ENCODE measurements around the gene DDI2.
"Not testable (repeated sequence)": the region's sequence is repeated elsewhere in the genome, so short reads cannot be mapped to it uniquely, and the experiment has no call there.

The DDI2 gene

DNA sequence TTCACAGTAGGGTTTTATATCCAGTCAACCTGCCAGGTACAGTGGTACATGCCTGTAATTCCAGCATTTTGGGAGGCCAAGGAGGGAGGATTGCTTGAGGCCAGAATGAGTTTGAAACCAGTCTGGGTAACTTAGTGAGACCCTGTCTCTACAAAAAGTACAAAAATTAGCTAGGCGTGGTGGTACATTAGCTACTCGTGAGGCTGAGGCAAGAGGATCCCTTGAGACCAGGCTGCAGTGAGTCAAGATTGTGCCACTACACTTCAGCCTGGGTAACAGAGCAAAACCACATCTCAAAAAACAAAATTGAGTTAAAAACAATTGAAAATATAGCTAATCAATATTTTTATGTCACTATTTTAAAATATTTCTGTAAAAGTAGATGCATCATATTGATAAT lies 33.2 kb downstream of the DDI2 start:
- no peak overlapping the region for H3K9ac ChIP-seq (ENCODE audit: low read length)

DNA sequence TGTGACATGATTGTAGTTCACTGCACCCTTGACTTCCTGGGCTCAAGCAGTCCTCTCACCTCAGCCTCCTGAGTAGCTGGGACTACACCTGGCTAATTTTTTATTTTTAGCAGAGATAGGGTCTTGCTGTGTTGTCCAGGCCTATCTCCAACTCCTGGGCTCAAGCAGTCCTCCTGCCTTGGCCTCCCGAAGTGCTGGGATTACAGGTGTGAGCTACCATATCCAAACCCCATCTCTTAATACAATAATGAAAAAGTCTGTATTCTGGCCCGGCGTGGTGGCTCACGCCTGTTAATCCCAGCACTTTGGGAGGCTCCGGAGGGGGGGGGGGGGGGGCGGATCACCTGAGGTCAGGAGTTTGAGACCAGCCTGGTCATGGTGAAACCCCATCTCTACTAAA lies 34.9 kb downstream of the DDI2 start:
- H3K9me3 ChIP-seq (ENCODE audit: control insufficient read depth, low read length); H3K27me3 ChIP-seq (replicated peaks; ENCODE audit: control insufficient read depth, insufficient read depth, low read length); H3K4me3 ChIP-seq (ENCODE audit: low read length); H3K9ac ChIP-seq (ENCODE audit: low read length); DNase-seq (ENCODE audit: low read depth): not testable (repeated sequence)
- Histone ChIP-seq H3K4me1 (ENCODE audit: control insufficient read depth, insufficient read depth, low read length) (peaks cover 10% of the 10 kb centered on the region), H3K36me3 (ENCODE audit: control insufficient read depth, insufficient read depth, low read length, severe bottlenecking) (peaks cover 85% of the 10 kb centered on the region)

More for the DNA sequence above, 33.2 kb downstream of the DDI2 start:
- H3K4me3 ChIP-seq (ENCODE audit: low read length) = no peak overlapping the region
- H3K9me3 ChIP-seq (ENCODE audit: control insufficient read depth, low read length) = no peaks in the 10 kb centered on the region
- DNase-seq (ENCODE audit: low read depth) = no peak
- H3K27me3 ChIP-seq (replicated peaks; ENCODE audit: control insufficient read depth, insufficient read depth, low read length) = no peaks in the 10 kb centered on the region
- H3K4me1 ChIP-seq (ENCODE audit: control insufficient read depth, insufficient read depth, low read length) = peaks cover 10% of the 10 kb centered on the region
- peaks cover 83% of the 10 kb centered on the region for H3K36me3 ChIP-seq (ENCODE audit: control insufficient read depth, insufficient read depth, low read length, severe bottlenecking)

DNA sequence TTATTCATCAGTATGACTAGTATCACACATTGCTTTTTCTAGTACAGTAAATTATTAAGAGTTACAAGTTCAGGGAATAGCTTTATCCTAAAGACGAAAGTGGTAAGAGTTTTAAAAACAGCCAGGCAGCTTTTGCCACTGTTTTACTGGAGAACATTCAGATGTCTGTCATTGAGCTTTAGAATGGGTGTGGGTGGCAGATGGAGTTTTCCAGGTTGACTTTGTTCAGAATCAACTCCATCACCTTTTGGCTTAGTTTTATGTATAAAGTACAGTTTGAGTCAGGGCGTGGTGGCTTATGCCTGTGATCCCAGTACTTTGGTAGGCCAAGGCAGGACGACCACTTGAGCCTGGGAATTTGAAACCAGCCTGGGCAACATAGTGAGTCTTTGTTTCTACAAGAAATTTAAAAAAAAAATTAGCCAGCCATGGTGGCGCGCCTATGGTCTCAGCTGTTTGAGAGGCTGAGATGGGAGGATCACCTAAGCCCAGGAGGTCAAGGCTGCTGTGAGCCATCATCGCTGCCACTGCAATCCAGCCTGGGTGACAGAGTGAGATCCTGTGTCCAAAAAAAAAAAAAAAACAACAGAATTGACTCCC lies 36.9 kb downstream of the DDI2 start:
- peaks cover 84% of the 10 kb centered on the region for H3K36me3 ChIP-seq (ENCODE audit: control insufficient read depth, insufficient read depth, low read length, severe bottlenecking)
- no peak for DNase-seq (ENCODE audit: low read depth)
- peaks cover 10% of the 10 kb centered on the region for H3K4me1 ChIP-seq (ENCODE audit: control insufficient read depth, insufficient read depth, low read length)
- H3K9me3 ChIP-seq (ENCODE audit: control insufficient read depth, low read length) = no peaks in the 10 kb centered on the region
- no peak overlapping the region for H3K9ac ChIP-seq (ENCODE audit: low read length)
- no peak overlapping the region for H3K4me3 ChIP-seq (ENCODE audit: low read length)
- no peaks in the 10 kb centered on the region for H3K27me3 ChIP-seq (replicated peaks; ENCODE audit: control insufficient read depth, insufficient read depth, low read length)

DNA sequence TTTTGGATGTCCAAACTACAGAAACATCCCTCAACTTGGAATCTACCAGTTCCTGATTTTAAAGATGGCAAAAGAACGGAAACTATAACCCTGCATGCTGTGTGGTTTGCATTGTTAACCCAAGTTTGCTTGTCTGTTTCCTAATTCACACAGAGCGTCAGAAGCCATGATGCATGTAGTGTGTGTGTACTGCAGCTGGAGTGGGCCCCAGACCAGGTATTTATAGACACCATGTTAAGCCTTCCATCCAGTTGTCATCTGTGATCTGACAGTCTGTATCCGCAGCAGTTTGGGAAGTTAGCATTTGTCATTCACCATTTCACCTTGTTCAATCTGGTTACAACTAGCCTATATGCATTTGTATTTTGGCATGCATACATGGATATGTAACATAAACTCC lies 39.2 kb downstream of the DDI2 start:
- DNase-seq (ENCODE audit: low read depth) = no peak
- H3K4me3 ChIP-seq (ENCODE audit: low read length) = no peak overlapping the region
- no peaks in the 10 kb centered on the region for H3K9me3 ChIP-seq (ENCODE audit: control insufficient read depth, low read length)
- H3K9ac ChIP-seq (ENCODE audit: low read length) = no peak overlapping the region
- H3K36me3 ChIP-seq (ENCODE audit: control insufficient read depth, insufficient read depth, low read length, severe bottlenecking) = peaks cover 88% of the 10 kb centered on the region
- H3K4me1 ChIP-seq (ENCODE audit: control insufficient read depth, insufficient read depth, low read length) = no peaks in the 10 kb centered on the region
- no peaks in the 10 kb centered on the region for H3K27me3 ChIP-seq (replicated peaks; ENCODE audit: control insufficient read depth, insufficient read depth, low read length)

DNA sequence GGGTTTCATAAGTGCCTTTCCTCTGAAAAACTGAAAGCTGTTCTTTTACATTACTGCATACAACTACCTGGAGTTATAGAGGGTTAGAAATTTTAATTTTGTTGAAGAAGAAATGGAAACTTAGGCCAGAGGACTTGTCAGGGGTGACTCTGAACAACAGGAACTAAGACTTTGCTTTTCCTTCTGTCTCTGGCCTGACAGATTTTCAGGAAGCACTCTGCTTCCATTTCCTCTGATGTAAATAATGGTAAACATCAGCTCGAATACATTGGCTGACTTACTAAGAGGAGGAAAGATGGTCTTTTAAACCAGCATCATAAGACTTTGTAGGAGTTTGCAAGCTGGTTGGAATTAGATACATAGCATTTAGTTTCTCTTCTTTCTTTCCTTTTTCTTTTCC lies 39.8 kb downstream of the DDI2 start:
- no peak for DNase-seq (ENCODE audit: low read depth)
- no peak overlapping the region for H3K9ac ChIP-seq (ENCODE audit: low read length)
- peaks cover 88% of the 10 kb centered on the region for H3K36me3 ChIP-seq (ENCODE audit: control insufficient read depth, insufficient read depth, low read length, severe bottlenecking)
- H3K9me3 ChIP-seq (ENCODE audit: control insufficient read depth, low read length) = no peaks in the 10 kb centered on the region
- H3K27me3 ChIP-seq (replicated peaks; ENCODE audit: control insufficient read depth, insufficient read depth, low read length) = no peaks in the 10 kb centered on the region
- no peak overlapping the region for H3K4me3 ChIP-seq (ENCODE audit: low read length)
- H3K4me1 ChIP-seq (ENCODE audit: control insufficient read depth, insufficient read depth, low read length) = no peaks in the 10 kb centered on the region

DNA sequence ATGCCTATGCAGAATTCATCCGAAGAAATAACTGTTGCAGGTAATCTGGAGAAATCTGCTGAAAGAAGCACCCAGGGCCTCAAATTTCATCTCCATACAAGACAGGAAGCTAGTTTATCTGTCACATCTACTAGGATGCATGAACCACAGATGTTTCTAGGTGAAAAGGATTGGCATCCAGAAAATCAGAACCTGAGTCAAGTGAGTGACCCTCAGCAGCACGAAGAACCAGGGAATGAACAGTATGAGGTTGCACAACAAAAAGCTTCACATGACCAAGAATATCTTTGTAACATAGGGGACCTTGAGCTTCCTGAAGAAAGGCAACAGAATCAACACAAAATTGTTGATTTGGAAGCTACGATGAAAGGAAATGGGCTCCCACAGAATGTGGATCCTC lies 42.9 kb downstream of the DDI2 start:
- no peak overlapping the region for H3K4me3 ChIP-seq (ENCODE audit: low read length)
- DNase-seq (ENCODE audit: low read depth) = no peak

DNA sequence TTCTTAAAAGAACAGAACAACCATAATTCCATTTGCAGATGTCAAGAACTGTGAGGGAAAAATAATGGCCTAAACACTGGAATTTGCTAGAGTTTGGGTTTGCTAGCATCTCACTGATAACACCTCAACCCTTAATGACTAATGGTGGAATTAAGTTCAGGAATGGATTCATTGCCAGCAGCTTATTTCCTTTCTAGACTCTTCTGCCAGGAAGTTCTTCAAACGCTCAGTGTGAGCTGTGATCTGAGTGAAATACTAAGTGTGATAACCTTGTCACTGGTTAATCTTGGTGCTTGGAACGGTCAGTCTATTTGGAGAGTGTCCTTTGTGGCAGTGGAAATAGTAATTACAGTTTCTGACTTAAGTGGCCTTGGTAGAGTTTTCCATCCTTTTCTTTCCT lies 45.2 kb downstream of the DDI2 start:
- Histone ChIP-seq H3K36me3 (ENCODE audit: control insufficient read depth, insufficient read depth, low read length, severe bottlenecking) (peaks cover 55% of the 10 kb centered on the region), H3K27me3 (replicated peaks; ENCODE audit: control insufficient read depth, insufficient read depth, low read length) (no peaks in the 10 kb centered on the region), H3K9me3 (ENCODE audit: control insufficient read depth, low read length) (no peaks in the 10 kb centered on the region), H3K4me1 (ENCODE audit: control insufficient read depth, insufficient read depth, low read length) (no peaks in the 10 kb centered on the region), H3K4me3 (ENCODE audit: low read length) (no peak overlapping the region), H3K9ac (ENCODE audit: low read length) (no peak overlapping the region)
- no peak for DNase-seq (ENCODE audit: low read depth)

More for the DNA sequence above, 42.9 kb downstream of the DDI2 start:
- Histone ChIP-seq H3K36me3 (ENCODE audit: control insufficient read depth, insufficient read depth, low read length, severe bottlenecking) (peaks cover 75% of the 10 kb centered on the region), H3K9me3 (ENCODE audit: control insufficient read depth, low read length) (no peaks in the 10 kb centered on the region), H3K4me1 (ENCODE audit: control insufficient read depth, insufficient read depth, low read length) (no peaks in the 10 kb centered on the region), H3K9ac (ENCODE audit: low read length) (no peak overlapping the region), H3K27me3 (replicated peaks; ENCODE audit: control insufficient read depth, insufficient read depth, low read length) (no peaks in the 10 kb centered on the region)

DNA sequence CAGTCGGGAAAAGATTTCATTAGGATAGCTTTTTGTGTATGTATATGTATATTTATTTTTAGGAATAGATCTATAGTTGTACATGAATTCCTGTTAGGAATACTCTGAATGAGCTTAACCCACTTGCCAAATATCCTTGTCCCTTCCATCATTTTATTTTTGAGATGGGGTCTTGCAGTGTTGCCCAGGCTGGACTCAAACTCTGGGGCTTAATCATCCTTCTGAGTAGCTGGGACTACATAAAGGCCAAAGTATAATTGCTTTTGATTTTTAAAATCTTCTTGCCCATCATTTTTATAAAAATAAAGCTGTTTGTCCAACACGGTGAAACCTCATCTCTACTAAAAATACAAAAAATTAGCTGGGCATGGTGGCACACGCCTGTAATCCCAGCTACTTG lies 46.7 kb downstream of the DDI2 start:
- H3K4me1 ChIP-seq (ENCODE audit: control insufficient read depth, insufficient read depth, low read length) = no peaks in the 10 kb centered on the region
- no peak for DNase-seq (ENCODE audit: low read depth)
- no peaks in the 10 kb centered on the region for H3K9me3 ChIP-seq (ENCODE audit: control insufficient read depth, low read length)
- peaks cover 44% of the 10 kb centered on the region for H3K36me3 ChIP-seq (ENCODE audit: control insufficient read depth, insufficient read depth, low read length, severe bottlenecking)
- no peaks in the 10 kb centered on the region for H3K27me3 ChIP-seq (replicated peaks; ENCODE audit: control insufficient read depth, insufficient read depth, low read length)
- H3K9ac ChIP-seq (ENCODE audit: low read length) = no peak overlapping the region
- H3K4me3 ChIP-seq (ENCODE audit: low read length) = no peak overlapping the region

DNA sequence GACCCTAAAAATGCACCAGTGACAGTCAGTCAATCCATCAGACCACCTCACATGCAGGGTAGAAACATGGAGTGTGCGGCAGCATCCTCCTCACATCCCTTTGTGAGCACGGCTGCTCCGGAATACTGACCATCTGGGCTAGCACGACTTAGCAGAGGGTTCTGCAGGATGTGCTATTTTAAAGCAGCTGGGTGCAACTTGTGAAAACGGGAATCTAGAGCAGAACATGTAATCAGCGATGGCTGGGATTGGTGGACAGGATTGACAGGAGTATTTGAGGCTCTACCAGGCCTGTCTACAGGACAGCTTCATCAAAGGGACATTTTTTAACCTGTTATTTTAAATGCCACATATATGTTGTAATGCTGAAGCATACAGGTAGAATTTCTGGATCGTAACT lies 50.1 kb downstream of the DDI2 start:
- Histone ChIP-seq H3K9ac (ENCODE audit: low read length) (no peak overlapping the region), H3K4me3 (ENCODE audit: low read length) (no peak overlapping the region), H3K27me3 (replicated peaks; ENCODE audit: control insufficient read depth, insufficient read depth, low read length) (no peaks in the 10 kb centered on the region), H3K4me1 (ENCODE audit: control insufficient read depth, insufficient read depth, low read length) (no peaks in the 10 kb centered on the region), H3K9me3 (ENCODE audit: control insufficient read depth, low read length) (no peaks in the 10 kb centered on the region), H3K36me3 (ENCODE audit: control insufficient read depth, insufficient read depth, low read length, severe bottlenecking) (peaks cover 15% of the 10 kb centered on the region)
- no peak for DNase-seq (ENCODE audit: low read depth)

DNA sequence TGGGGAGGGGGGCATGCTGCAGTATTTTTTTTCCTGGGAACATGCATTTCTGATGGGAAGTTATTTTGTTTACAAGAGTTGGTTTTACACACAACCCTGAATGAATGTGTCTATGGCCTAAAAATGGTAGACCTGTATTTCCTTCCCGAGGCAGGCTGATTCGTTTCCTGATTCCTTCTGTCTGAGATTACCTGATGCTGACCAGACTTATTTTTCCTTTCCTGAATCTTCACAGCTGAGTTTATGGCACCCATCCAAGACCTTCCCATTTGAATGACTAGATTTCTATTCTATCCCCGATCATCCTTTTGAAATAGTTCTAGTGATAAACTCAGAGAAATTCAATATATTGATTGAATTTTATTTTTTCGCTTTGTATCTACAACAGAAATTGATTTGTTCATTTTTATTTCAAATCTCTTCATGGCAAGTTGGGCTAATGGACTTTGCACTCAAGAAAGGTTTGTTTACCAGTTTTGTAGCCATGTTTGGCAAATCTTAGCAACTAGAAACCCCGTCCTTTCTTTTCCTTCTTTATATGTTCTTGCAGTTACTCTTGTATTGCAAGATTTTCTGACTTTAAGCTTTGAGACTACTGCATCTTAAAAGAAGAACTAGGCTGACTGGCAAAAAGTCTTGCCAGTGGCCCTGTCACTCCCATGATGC lies 51.0 kb downstream of the DDI2 start:
- Histone ChIP-seq H3K4me1 (ENCODE audit: control insufficient read depth, insufficient read depth, low read length) (no peaks in the 10 kb centered on the region), H3K9ac (ENCODE audit: low read length) (no peak overlapping the region), H3K27me3 (replicated peaks; ENCODE audit: control insufficient read depth, insufficient read depth, low read length) (no peaks in the 10 kb centered on the region), H3K36me3 (ENCODE audit: control insufficient read depth, insufficient read depth, low read length, severe bottlenecking) (peaks cover 7% of the 10 kb centered on the region), H3K9me3 (ENCODE audit: control insufficient read depth, low read length) (no peaks in the 10 kb centered on the region), H3K4me3 (ENCODE audit: low read length) (no peak overlapping the region)
- DNase-seq (ENCODE audit: low read depth) = no peak

DNA sequence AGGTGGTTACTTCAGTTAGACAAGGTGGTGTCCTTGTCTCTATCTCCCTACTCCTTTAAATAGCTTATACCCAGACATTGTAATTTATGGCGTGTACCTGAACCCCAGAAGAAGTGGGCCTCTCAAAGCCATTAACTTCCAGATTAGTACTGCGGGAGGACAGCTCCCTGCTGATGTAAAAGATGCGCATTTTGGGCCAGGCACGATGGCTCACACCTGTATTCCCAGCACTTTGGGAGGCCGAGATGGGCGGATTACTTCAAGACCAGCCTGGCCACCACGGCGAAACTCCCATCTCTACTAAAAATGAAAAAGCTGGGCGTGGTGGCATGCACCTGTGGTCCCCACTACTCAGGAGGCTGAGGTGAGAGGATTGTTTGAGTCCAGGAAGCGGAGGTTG lies 51.8 kb downstream of the DDI2 start:
- H3K4me1 ChIP-seq (ENCODE audit: control insufficient read depth, insufficient read depth, low read length) = no peaks in the 10 kb centered on the region
- no peak overlapping the region for H3K9ac ChIP-seq (ENCODE audit: low read length)
- no peaks in the 10 kb centered on the region for H3K27me3 ChIP-seq (replicated peaks; ENCODE audit: control insufficient read depth, insufficient read depth, low read length)
- no peak for DNase-seq (ENCODE audit: low read depth)
- no peak overlapping the region for H3K4me3 ChIP-seq (ENCODE audit: low read length)
- no peaks in the 10 kb centered on the region for H3K9me3 ChIP-seq (ENCODE audit: control insufficient read depth, low read length)
- H3K36me3 ChIP-seq (ENCODE audit: control insufficient read depth, insufficient read depth, low read length, severe bottlenecking) = peaks cover 5% of the 10 kb centered on the region

DNA sequence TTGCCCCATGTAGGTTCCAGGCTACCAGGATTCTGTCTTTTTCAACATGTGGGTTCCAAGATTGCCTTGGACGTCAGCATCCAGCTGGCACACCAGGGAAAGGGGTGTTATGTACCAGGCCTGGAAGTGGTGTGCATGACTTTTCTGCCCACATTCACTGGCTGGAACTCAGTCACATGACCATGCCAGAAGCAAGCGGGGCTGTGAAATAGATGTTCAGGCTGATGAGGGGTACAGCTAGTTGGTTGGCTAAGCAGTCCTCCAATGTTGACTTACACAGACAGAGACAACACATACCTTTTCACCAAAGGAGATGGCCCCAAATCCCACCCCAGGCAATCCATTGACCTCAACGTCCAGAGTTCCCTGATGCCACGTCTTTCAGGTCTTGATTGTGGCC lies 52.6 kb downstream of the DDI2 start:
- Histone ChIP-seq H3K36me3 (ENCODE audit: control insufficient read depth, insufficient read depth, low read length, severe bottlenecking) (peaks cover 5% of the 10 kb centered on the region), H3K4me1 (ENCODE audit: control insufficient read depth, insufficient read depth, low read length) (no peaks in the 10 kb centered on the region), H3K9me3 (ENCODE audit: control insufficient read depth, low read length) (no peaks in the 10 kb centered on the region), H3K27me3 (replicated peaks; ENCODE audit: control insufficient read depth, insufficient read depth, low read length) (no peaks in the 10 kb centered on the region), H3K9ac (ENCODE audit: low read length) (no peak overlapping the region), H3K4me3 (ENCODE audit: low read length) (no peak overlapping the region)
- DNase-seq (ENCODE audit: low read depth) = no peak

Data from adipocyte (in vitro differentiated cells).